ENCODE results near the gene ACP2. TPM values are rescaled to one million over a fixed set of nuclear protein-coding genes. Genes with fewer than 3 reads are reported as not detected.
"Not testable (repeated sequence)": the region's sequence is repeated elsewhere in the genome, so short reads cannot be mapped to it uniquely, and the experiment has no call there.

ACP2 gene
- polyA plus RNA-seq, 3 donors, result 13.1 to 25.3 (median 20.5) TPM

GRCh38 chr11:47201015-47201414 lies 47.6 kb downstream of the ACP2 start:
- intact Hi-C loops (cut with micrococcal nuclease), result no loop called here
- Histone ChIP-seq H3K79me2 (ENCODE audit: insufficient read depth, low read length) (no peaks in the 10 kb centered on the region), H3K4me2 (replicated peaks; ENCODE audit: extremely low read depth, low read length, poor library complexity, severe bottlenecking) (no peak overlapping the region), H3K4me1 (ENCODE audit: control insufficient read depth in 1 of 2, insufficient read depth in 2 of 2, low read length in 2 of 2) (no peaks in the 10 kb centered on the region), H3K36me3 (replicated peaks in 1 of 2; ENCODE audit: control insufficient read depth in 1 of 2, insufficient read depth in 2 of 2, low read length in 2 of 2) (no peaks in the 10 kb centered on the region), H3K4me3 (replicated peaks in 1 of 3; ENCODE audit: low read depth in 2 of 3, low read length in 3 of 3) (no peak overlapping the region), H2AFZ (ENCODE audit: insufficient read depth, low read depth, low read length, poor library complexity, severe bottlenecking) (no peak overlapping the region), H3K9ac (ENCODE audit: insufficient read depth, low read length, poor library complexity, severe bottlenecking) (no peak overlapping the region), H3K27ac (ENCODE audit: low read depth in 1 of 2, low read length in 2 of 2) (no peak overlapping the region), H4K20me1 (ENCODE audit: insufficient read depth, low read length) (no peaks in the 10 kb centered on the region), H3K9me3 (replicated peaks in 1 of 2; ENCODE audit: control insufficient read depth in 1 of 2, insufficient read depth in 1 of 2, low read length in 2 of 2) (no peaks in the 10 kb centered on the region), H3K27me3 (ENCODE audit: control insufficient read depth in 2 of 2, insufficient read depth in 2 of 2, low read length in 2 of 2) (no peaks in the 10 kb centered on the region)
- H3K36me3 Mint-ChIP-seq, result no peaks in the 10 kb centered on the region
- no peak for DNase-seq
- WGBS (ENCODE audit: insufficient coverage), result 100% methylated on average over 2 of the region's 4 CpGs
- H3K4me1 Mint-ChIP-seq, result no peaks in the 10 kb centered on the region
- H3K27me3 Mint-ChIP-seq (ENCODE audit: low read depth in 3 of 3), result peaks cover 3 to 29% (median 21%) of the 10 kb centered on the region in 3 donors
- H3K27ac Mint-ChIP-seq, result no peak overlapping the region
- TF ChIP-seq, protein P1, sequence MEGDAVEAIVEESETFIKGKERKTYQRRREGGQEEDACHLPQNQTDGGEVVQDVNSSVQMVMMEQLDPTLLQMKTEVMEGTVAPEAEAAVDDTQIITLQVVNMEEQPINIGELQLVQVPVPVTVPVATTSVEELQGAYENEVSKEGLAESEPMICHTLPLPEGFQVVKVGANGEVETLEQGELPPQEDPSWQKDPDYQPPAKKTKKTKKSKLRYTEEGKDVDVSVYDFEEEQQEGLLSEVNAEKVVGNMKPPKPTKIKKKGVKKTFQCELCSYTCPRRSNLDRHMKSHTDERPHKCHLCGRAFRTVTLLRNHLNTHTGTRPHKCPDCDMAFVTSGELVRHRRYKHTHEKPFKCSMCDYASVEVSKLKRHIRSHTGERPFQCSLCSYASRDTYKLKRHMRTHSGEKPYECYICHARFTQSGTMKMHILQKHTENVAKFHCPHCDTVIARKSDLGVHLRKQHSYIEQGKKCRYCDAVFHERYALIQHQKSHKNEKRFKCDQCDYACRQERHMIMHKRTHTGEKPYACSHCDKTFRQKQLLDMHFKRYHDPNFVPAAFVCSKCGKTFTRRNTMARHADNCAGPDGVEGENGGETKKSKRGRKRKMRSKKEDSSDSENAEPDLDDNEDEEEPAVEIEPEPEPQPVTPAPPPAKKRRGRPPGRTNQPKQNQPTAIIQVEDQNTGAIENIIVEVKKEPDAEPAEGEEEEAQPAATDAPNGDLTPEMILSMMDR (IDR thresholded peaks at IDR 0.05), result no peak
- no peaks in the 10 kb centered on the region for H3K9me3 Mint-ChIP-seq
- H3K4me3 Mint-ChIP-seq, result no peak overlapping the region

DNA sequence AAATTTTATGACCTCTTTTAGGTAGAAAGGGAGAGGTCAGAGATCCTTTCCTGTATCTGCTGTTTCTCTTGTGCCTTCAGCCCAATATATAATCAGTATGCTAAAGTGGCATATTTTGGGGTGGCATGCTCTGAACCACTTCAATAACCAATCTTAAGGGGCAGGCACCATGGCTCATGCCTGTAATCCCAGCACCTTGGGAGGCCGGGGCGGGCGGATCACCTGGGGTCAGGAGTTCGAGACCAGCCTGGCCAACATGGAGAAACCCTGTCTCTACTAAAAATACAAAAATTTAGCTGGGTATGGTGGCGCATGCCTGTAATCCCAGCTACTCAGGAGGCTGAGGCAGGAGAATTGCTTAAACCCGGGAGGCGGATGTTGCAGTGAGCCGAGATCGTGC lies 50.5 kb downstream of the ACP2 start:
- H3K4me1 Mint-ChIP-seq; H4K20me1 ChIP-seq (ENCODE audit: insufficient read depth, low read length); DNase-seq; H2AFZ ChIP-seq (ENCODE audit: insufficient read depth, low read depth, low read length, poor library complexity, severe bottlenecking); H3K9me3 Mint-ChIP-seq; H3K27me3 ChIP-seq (ENCODE audit: control insufficient read depth in 2 of 2, insufficient read depth in 2 of 2, low read length in 2 of 2); intact Hi-C loops (cut with micrococcal nuclease); H3K4me2 ChIP-seq (replicated peaks; ENCODE audit: extremely low read depth, low read length, poor library complexity, severe bottlenecking); H3K9ac ChIP-seq (ENCODE audit: insufficient read depth, low read length, poor library complexity, severe bottlenecking); H3K27ac Mint-ChIP-seq; H3K4me3 ChIP-seq (replicated peaks in 1 of 3; ENCODE audit: low read depth in 2 of 3, low read length in 3 of 3); H3K4me3 Mint-ChIP-seq; H3K36me3 Mint-ChIP-seq; H3K79me2 ChIP-seq (ENCODE audit: insufficient read depth, low read length); H3K4me1 ChIP-seq (ENCODE audit: control insufficient read depth in 1 of 2, insufficient read depth in 2 of 2, low read length in 2 of 2); H3K36me3 ChIP-seq (replicated peaks in 1 of 2; ENCODE audit: control insufficient read depth in 1 of 2, insufficient read depth in 2 of 2, low read length in 2 of 2); H3K27ac ChIP-seq (ENCODE audit: low read depth in 1 of 2, low read length in 2 of 2); H3K9me3 ChIP-seq (replicated peaks in 1 of 2; ENCODE audit: control insufficient read depth in 1 of 2, insufficient read depth in 1 of 2, low read length in 2 of 2): not testable (repeated sequence)
- WGBS (ENCODE audit: insufficient coverage), result 100% methylated on average over 5 of the region's 9 CpGs
- H3K27me3 Mint-ChIP-seq (ENCODE audit: low read depth in 3 of 3), result peaks cover 7 to 31% (median 21%) of the 10 kb centered on the region in 3 donors
